Endometrial microvascular endothelial cells (primary cell): ENCODE results near the gene HTR1D. TPM values are rescaled to one million over a fixed set of nuclear protein-coding genes. Genes with fewer than 3 reads are reported as not detected.
"Not testable (repeated sequence)": the region's sequence is repeated elsewhere in the genome, so short reads cannot be mapped to it uniquely, and the experiment has no call there.

Source experiments
- in situ Hi-C: cut with HindIII; loops from 2 replicates; pipeline ENCODE4 v1.10.0; 2017; ENCODE audit warnings: low sequenced_read_pairs, low pct_unique_long_range_greater_than_20kb; ENCODE audit errors: inconsistent ontology term
- total RNA-seq: library from RNA; depleted of rRNA; stranded (reverse); fragments of >200 nt; gene quantifications from one replicate; pipeline ENCODE4 v1.2.3, GENCODE V29; 2015; ENCODE audit errors: inconsistent ontology term

Gene HTR1D
- total RNA-seq, 1 donor from 2014 or later: 11.7 TPM

GRCh38 chr1:23222331-23222730, 5.0 kb upstream of the HTR1D start:
- in situ Hi-C loops: no loop called here

- in situ Hi-C loops: no loop called here
Observed at GRCh38 chr1:23221107-23221506, 3.8 kb upstream of the HTR1D start.

- in situ Hi-C loops: no loop called here
Observed at GRCh38 chr1:23216771-23217420, 406 bp downstream of the HTR1D start.

- in situ Hi-C loops: no loop called here
Observed at GRCh38 chr1:23215751-23216449, 1.4 kb downstream of the HTR1D start.

- in situ Hi-C loops: no loop called here
Observed at GRCh38 chr1:23215291-23215690, 2.0 kb downstream of the HTR1D start.

GRCh38 chr1:23214640-23215039, 2.7 kb downstream of the HTR1D start:
- in situ Hi-C loops: no loop called here

GRCh38 chr1:23211955-23212354, 5.3 kb downstream of the HTR1D start:
- in situ Hi-C loops: no loop called here

GRCh38 chr1:23210963-23211362, 6.3 kb downstream of the HTR1D start:
- in situ Hi-C loops: no loop called here

GRCh38 chr1:23210351-23210785, 6.9 kb downstream of the HTR1D start:
- in situ Hi-C loops: no loop called here

- in situ Hi-C loops: no loop called here
Observed at GRCh38 chr1:23209770-23210169, 7.5 kb downstream of the HTR1D start.

GRCh38 chr1:23208527-23208926, 8.8 kb downstream of the HTR1D start:
- in situ Hi-C loops: no loop called here

- in situ Hi-C loops: not testable (repeated sequence)
Observed at GRCh38 chr1:23207733-23208132, 9.6 kb downstream of the HTR1D start.

- in situ Hi-C loops: no loop called here
Observed at GRCh38 chr1:23202263-23202749, 15.0 kb downstream of the HTR1D start.

- in situ Hi-C loops: no loop called here
Observed at GRCh38 chr1:23200883-23201282, 16.4 kb downstream of the HTR1D start.

- in situ Hi-C loops: loop anchor here (25.0 kb wide), 1 partner anchor 111 kb away; no protein-coding TSS in a partner anchor
Observed at GRCh38 chr1:23198373-23198772, 18.9 kb downstream of the HTR1D start.

GRCh38 chr1:23196627-23197328, 20.5 kb downstream of the HTR1D start:
- in situ Hi-C loops: loop anchor here (25.0 kb wide), 1 partner anchor 109 kb away; no protein-coding TSS in a partner anchor

- in situ Hi-C loops: loop anchor here (25.0 kb wide), 1 partner anchor 107 kb away; no protein-coding TSS in a partner anchor
Observed at GRCh38 chr1:23194119-23194984, 22.9 kb downstream of the HTR1D start.

GRCh38 chr1:23193391-23194118, 23.7 kb downstream of the HTR1D start:
- in situ Hi-C loops: loop anchor here (25.0 kb wide), 1 partner anchor 106 kb away; no protein-coding TSS in a partner anchor
